Glomerular visceral epithelial cell (primary cell): ENCODE results near the gene ARHGAP6.
"Not testable (repeated sequence)": the region's sequence is repeated elsewhere in the genome, so short reads cannot be mapped to it uniquely, and the experiment has no call there.

Experiments
- DNase-seq: peaks from one replicate; pipeline ENCODE4 v3.0.0-alpha.2; 2016; ENCODE audit errors: extremely low spot score

The ARHGAP6 gene

DNA sequence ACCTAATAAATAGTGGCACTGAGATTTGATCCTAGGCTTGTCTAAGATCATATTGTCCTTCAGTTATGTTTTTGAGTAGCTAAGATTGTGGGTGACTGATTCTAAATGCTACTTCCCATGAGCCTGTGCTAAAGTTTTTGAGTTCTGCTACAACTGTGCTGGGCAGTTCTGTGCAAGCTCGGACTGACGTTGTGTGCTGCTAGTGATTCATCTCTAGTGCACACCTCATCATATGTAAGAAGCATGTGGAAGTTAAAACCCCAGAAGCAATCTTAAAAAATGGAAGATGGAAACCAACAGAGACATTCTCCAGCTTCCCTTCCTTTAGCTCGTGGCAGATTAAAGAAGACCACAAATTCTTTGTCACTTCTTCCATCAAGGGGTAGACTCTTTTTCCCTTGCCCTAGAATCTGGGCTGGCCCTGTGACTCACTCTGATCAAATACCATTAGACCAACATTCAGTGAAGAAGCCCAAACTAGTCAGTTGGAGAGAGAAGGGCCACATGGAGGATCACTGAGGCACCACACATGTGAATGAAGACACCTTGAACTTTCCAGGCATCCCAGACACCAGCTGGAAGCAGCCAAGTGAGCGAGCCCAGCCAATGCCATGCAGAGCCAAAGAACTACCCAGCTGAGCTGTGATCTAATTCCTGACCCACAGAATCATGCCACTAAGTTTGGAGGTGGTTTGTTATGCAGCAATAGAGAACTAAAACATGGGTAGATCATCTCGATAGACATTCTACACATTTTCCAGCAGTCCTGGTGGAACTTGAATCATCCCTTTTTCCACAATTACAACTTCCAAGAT lies 16.8 kb downstream of the ARHGAP6 start:
- peak; percentile 12 for DNase-seq

DNA sequence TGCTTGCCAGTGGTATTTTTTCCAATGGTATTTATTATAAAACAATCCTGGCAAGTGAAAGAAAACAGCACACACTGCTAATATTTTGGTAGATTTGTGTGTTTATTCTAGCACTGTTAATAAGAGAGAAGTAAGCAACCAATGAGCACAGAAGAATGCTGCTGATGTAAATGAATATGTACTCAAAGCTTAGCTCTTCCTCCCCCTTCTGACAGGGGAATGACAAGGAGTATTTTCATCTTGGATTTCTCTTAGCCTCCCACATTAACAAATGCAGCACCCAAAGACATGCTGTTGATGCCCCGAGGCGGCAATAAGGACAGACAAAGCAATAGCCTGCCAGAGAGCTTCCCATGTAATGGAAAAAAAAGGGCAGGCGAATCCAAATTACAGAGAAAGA lies 18.6 kb downstream of the ARHGAP6 start:
- DNase-seq = no peak

DNA sequence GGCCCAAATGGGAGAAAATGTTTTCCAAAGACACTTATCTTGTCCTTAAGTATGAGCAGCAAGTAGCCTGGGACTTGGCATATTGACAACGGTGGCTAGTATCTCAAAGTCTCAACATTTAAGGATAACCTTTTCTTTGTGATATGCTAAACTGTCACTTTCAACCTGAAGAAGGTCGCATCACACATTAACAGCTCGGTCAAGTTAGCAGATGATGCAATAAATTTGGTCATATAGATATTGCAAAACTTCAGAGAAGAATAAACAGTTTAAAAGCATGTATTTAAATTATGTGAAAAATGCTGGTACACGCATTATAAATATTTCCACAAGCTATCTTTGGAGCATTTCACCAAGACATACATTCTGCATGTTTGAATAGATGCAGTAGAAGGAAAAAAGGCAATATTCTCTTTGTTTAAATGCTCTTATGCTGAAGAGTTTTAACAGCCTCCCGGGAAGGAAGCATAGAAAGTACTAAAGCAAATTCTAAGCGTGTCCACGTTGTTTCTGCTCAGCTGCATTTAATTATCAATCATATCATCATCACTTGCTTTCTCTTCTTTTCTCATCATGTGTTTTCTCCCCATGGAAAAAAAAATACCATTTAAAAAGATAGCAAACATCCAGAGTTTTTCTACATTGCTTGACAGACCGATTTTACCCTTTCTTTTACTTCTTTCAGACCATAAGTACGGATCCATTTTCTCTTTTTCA lies 24.2 kb downstream of the ARHGAP6 start:
- DNase-seq = no peak

DNA sequence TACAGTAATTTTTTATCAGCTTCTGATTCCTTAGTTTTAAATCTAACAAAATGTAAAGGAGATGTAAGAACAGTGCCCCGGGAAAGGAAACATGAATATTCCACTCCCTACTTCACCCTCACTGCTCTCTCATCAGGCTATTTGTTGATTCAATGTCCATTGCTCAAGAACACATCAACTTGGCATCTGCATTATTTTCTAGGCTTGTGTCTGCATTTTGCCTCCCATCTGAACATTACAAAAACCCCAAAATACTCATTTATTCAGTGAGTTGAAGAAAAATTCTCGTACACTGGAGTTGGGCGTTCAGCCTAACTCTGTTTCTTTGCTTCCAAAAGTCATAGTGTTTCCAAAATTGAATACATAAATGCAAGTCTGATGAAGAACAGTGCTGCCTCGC lies 25.6 kb downstream of the ARHGAP6 start:
- DNase-seq = no peak

DNA sequence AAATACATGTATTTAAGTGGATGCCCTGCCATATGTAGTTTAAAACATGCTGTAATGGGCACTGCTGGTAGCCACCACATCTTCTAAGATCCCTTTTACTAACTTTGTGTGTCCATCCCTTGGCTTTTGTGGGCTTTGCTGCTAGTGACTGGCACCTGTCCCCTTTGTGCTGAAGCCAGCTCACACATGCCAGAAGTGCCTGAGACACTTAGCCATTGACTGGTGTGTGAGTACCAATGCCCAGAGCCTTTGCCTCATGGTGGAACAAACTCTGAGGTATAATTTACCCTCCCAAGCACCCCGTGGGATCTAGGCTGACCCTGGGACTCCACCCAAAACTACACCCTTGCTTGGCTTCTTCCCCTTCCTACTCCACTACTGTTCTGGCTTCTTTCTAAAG lies 33.0 kb downstream of the ARHGAP6 start:
- DNase-seq = no peak

DNA sequence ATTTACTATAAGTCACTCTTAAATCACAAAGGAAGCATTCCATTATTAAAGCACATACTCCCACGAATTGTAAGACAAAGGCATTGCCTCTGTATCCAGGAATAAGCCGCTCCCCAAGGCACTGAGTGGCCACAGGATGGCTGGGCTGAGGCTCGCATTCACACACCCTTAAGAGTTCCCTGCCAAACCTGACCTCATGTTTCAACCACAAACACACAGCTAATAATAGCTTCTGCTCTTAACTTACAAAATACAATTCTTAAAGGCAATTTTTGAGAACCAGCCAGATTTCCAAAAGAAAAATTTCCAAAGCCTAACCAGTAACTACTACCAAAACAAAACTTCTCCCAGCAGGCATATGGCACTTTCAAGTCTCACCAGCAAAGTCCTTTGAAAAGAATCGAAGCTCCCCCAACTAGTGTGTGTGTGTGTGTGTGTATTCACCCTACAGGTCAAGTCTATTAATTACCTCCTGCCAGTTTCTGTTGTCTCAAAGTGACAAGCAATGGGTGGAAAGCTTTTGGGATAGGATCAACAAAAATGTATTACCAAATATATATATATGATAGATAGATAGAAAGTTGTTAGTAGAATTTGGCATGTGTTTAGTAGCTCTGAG lies 36.0 kb downstream of the ARHGAP6 start:
- DNase-seq = peak; percentile 60

DNA sequence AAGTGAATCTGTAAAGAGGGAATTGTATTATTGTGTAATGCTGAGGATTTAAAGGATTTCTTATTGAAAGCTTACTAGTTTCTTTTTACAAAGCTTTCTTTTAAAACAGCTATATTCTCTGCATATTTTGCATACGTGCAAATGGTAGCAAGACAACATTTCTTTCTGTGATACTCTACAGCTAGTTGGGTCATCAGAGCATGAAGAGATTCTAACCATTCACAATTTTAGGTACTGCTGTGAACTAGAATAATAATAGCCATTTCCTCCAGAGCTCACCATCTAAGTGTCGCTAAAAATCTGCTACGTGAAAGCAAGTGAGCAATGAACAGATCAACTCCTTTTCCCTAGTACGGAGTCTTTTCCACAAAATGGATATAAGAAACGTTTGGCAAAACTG lies 37.3 kb downstream of the ARHGAP6 start:
- DNase-seq = no peak

DNA sequence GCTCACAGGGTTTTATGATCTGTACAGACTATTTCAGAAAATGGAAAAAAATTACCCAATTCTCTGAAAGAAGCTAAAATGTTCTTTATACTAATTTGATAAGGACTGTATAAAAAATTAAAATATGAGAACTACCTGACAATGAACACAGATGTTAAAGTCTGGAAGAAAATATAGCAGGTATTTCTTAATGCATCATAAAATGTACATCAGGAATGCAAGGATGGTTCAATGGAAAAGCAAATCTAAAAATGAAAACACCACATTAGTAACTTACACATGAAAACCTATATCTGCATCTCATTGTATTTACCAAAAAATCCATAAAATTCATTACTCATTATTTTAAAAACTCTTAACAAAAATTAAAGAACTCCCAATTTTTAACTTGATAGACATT lies 39.4 kb downstream of the ARHGAP6 start:
- DNase-seq = no peak

DNA sequence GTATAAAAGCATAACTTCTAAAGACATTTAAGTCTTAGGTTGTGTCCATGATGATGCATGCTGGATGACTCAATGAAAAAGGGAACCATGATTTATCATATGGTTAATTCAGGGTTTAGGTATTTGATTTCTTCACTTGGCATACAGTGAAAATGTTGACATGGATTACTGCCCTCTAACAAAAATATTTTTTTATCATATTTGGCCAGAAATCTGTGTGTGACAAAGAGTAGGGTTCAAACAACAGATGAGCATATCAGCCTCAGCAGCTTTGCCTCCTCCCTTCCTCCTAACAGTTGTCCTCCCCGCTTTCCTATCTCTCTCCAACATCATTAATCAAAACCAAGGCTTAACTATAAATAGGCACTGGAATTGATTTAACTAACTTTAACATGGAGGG lies 46.3 kb downstream of the ARHGAP6 start:
- no peak for DNase-seq

DNA sequence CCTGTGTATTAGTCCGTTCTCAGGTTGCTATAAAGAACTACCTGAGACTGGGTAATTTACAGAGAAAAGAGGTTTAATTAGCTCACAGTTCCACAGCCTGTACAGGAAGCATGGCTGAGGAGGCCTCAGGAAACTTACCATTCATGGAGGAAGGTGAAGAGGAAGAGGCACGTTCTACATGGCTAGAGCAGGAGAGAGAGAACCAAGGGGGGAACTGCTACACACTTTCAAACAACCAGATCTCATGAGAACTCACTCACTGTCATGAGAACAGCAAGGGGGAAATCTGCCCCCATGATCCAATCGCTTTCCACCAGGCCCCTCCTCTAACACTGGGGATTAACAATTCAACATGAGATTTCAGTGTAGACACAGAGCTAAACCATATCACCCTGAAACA lies 51.5 kb downstream of the ARHGAP6 start:
- DNase-seq = not testable (repeated sequence)

DNA sequence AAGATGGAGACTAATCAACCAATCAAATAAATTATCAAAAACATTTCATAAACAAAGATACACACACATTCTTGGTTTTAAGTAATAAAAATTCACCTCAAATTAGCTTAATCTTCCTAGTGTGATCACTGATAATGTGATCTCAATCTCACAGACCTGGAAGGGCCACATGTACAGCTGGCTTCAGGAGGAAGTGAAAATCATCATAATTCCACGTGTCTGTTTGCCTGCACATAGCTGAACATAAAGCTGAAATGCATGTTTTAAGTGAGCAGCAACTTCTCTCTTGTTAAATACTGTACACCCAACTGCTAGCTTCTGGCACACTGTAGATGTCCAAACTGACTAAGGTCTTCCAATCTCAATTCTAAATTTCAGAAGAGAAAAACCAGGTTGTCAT lies 53.8 kb downstream of the ARHGAP6 start:
- no peak for DNase-seq

DNA sequence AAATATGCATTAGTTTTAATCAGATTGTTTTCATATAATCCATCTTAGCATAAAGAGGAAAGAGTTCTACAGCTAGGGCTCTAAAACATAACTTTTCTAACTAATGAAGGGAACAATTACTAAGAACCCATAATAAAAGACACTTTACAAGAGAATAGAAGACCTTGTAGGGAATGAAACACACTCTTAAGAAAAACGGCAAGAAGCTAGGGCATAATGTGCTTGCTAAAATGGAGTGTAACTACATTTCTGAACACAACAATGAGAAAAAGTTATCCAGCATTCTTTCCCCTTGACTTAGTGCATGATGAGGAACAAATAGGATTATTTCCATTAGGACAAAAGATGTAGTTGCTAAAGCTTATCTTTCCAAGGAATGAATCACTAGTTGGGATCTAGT lies 54.6 kb downstream of the ARHGAP6 start:
- DNase-seq = no peak

DNA sequence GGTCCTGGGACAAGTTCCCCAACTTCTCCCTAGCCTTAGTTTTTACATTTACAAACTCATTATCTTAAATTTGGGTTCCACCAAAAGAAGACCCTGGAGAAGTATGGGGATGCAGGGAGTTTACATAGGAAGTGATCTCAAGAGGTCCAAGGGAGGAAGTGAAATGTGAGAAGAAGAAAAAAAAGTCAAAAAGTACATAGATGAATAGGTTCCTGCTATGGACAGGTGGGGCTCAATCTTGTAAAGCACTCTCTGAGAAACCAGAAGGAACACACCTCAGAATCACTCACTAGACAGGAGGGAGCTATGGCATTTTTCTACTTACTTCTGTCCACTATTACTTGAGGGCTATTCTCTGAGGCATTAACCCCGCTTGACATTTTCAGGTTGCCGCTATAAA lies 56.6 kb downstream of the ARHGAP6 start:
- DNase-seq = no peak

DNA sequence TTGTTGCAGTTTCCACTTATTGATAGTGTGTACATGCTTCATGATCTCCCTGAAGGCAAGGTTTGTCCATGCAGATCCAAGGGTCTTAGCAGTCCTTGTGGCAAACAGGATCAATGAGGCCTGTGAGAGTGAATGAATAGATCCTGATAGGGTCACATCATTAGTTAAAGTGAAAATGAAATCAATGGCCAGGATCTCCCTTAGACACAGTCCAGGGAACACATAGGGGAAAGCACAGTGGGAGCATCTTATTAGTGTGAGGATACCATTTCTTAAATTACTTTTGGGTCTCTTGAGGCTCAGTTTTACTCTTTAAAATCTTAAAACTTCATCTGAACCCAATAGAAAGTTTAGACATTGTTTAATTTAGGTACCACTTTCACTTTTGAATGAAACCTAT lies 59.3 kb downstream of the ARHGAP6 start:
- no peak for DNase-seq

DNA sequence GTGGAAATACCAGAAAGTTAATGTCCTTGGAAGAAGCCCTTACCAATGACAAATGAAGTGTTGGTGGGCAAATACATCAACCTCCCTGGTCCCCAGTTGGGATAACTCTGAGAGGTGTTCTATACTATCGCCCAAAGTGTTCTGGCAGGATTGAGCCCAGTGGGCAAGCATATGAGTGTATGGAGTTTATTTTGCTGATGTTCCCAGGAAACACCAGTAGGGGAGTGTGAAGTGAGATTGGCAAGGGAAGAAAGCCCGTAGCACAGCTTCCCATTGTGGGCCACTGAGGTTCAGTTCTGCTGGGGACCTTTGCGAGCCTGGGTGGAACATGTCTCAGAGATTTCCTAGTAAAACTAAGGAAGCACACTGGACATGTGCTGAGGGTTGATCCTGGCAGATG lies 65.1 kb downstream of the ARHGAP6 start:
- DNase-seq = no peak

DNA sequence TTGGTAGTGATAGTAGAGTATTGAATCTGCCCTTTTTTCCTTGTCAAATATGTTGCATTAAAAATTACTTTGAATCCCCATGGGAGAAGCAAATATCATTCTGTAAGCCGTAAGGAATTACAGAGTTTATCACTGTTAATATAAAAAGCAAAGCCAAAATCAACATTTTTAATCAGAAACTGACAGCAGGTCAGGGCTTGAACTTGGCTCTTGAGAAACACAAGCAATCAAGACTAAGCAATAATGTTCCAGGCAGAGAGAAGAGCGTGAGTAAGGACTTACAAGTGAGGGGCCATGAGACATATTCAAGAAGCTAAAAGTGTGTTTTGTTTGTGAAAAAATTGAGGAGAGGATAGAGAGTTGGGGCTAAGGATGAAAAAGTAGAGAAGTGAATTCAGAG lies 68.2 kb downstream of the ARHGAP6 start:
- DNase-seq = no peak

DNA sequence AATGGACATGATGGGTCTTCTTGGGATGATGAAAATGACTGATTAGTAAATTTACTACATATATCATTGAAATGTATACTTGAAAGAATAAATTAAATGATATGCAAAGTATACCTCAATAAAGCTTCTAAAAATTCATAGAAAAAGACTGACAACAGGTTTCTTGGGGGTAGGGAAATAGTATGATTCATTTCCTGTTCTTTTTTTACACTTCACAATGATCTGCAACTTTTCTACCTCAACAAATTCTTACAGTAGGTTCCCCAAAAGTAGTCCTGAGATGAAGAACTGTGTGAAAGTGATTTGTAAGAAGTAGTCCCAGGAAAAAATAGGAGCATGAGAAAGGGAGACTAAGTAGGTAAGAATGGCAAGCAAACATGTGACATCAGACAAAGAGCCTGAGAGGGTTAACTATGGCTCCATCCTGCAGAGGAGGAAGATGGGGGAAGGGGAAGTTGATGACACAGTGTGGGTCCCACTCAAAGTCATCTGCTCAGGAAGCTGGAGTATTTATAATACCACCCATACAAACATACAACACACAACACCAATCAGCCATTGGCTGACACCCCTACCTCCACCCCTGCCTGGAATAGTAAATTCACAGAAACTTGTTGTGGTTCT lies 73.9 kb downstream of the ARHGAP6 start:
- no peak for DNase-seq

DNA sequence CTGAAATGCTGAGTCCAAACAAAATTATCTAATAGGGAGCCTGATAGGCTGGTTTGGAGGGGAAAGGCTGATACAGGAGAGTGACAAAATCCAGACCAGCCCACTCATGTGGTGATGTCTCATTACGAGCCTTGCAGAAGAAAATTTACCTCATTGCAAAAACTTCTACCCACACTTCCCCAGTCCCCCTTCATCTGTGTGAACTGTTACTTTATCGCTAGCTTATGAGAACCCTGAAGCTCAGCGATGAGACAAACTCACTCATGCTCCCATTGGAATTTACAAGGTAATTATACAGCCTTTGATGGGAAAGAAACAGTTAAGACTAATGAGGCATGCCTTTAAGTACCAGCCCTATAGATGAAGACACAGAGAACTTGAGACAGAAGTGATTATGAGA lies 76.1 kb downstream of the ARHGAP6 start:
- peak; percentile 5 for DNase-seq

DNA sequence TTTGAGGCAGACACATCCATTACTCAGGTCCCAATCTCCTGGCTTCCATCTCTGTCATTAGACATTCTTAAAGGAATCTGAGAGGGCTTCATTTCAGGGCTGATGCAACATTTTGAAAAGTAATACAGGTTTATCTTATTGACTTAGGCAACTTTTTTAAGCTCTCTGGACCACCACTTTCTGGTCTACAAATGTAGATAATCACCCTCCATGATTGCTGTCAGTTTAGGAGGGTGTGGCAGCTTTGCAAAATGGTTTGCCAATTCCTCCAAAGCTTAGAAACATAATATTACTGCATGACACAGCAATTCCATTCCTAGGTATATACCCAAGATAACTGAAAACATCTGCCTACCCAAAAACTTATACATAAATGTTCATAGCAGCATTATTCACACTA lies 77.6 kb downstream of the ARHGAP6 start:
- DNase-seq = no peak

DNA sequence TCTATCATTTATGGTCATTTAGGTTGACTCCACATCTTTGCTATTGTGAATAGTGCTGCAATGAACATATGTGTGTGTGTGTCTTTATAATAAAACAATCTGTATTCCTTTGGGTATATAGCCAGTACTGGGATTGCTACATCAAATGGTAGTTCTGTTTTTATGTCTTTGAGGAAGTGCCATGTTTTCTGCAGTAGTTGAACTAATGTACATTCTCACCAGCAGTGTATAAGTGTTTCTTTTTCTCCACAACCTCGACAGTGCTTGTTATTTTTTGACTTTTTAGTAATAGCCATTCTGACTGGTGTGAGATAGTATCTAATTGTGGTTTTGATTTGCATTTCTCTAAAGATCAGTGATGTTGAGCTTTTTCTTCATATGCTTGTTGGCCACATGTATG lies 80.5 kb downstream of the ARHGAP6 start:
- DNase-seq = no peak

DNA sequence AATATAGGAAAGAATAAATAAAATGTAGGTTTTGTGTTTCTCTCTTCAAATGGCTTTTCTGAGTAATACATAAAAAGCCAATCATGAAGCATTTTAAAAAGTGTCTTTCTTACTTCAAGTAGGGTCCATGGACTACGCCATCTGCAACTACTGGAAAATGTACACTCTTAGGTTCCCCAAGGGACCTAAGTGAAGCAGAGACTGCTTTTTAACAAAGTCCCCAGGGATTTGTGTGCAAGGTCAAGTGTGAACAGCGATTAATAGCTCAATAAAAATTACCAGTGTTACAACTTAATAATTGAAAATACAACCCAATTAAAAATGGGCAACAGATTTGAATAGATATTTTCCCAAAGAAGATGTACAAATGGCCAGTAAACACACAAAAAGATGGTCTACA lies 84.9 kb downstream of the ARHGAP6 start:
- DNase-seq = no peak
